SK-N-SH (cell line): ENCODE data around the gene CFAP20.

Experiments
- CTCF ChIP-seq: fragments of 200-600 bp; sonication (generic); IDR thresholded peaks from 2 replicates; pipeline ENCODE4 v1.6.1; 2017; ENCODE audit warnings: antibody characterized with exemption, mild to moderate bottlenecking, moderate library complexity
- EP300 ChIP-seq, 2 experiments: IDR thresholded peaks; 2 replicates each; pipeline versions ENCODE4 v1.4.0 to v1.6.1; 2012; ENCODE audit warnings: borderline replicate concordance in 1 of 2, low read depth in 1 of 2, low read length in 1 of 2
- MAX ChIP-seq: IDR thresholded peaks from 2 replicates; pipeline ENCODE4 v1.4.0; 2012; ENCODE audit warnings: low read depth
- SMC3 ChIP-seq: IDR thresholded peaks from 2 replicates; pipeline ENCODE4 v1.6.1; 2012; ENCODE audit warnings: low read depth, low read length, improper control_type of control experiment
- TF ChIP-seq, protein P1 (sequence below): fragments of 150-350 bp; IDR thresholded peaks from 2 replicates; pipeline ENCODE4 v1.6.1; 2017; ENCODE audit warnings: antibody characterized with exemption, low read length, low read depth, borderline replicate concordance

DNA sequence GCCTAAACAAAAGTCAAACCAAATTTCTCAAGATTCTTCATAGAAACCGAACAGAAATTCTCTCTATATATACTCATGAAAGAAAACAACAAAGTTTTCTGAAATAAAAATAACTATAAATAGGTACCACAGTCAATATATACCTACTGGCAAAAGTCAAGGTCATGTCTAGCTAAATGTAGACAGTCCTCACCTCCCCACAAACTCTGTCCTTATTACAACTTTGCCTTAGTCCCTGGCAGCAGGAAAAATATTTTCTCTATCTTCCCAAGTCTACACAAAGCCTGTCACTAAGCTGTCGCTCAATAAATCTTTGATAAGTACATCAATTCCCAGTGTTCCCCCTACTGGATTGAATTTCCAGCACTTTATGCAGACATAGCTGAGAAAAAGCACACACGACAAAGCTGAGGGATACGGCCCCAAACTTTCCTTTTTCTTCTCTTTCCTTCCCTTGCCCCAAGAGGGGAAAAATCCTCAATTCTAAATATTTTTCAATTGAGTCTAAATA, 2.7 kb downstream of the CFAP20 start:
- TF ChIP-seq, protein P1, sequence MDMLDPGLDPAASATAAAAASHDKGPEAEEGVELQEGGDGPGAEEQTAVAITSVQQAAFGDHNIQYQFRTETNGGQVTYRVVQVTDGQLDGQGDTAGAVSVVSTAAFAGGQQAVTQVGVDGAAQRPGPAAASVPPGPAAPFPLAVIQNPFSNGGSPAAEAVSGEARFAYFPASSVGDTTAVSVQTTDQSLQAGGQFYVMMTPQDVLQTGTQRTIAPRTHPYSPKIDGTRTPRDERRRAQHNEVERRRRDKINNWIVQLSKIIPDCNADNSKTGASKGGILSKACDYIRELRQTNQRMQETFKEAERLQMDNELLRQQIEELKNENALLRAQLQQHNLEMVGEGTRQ, result no peak
- TF ChIP-seq MAX, result no peak
- TF ChIP-seq CTCF, result no peak
- TF ChIP-seq EP300 (IDR thresholded peaks at IDR 0.05; ENCODE audit: borderline replicate concordance in 1 of 2, low read depth in 1 of 2, low read length in 1 of 2), result no peak
- no peak for TF ChIP-seq SMC3
